ENCODE measurements around the gene ZNF236.

The ZNF236 gene

GRCh38 chr18:76956648-76957047 lies 134.3 kb downstream of the ZNF236 start:
- DNase-seq (ENCODE audit: extremely low read depth, low read depth), result no peak
- no peak for TF ChIP-seq CTCF (IDR thresholded peaks at IDR 0.05; ENCODE audit: low read depth, low read length, missing control alignments)
- H3K4me3 ChIP-seq (replicated peaks; ENCODE audit: low read depth, low read length), result no peak overlapping the region

GRCh38 chr18:76957384-76958355 lies 135.3 kb downstream of the ZNF236 start:
- no peak overlapping the region for H3K4me3 ChIP-seq (replicated peaks; ENCODE audit: low read depth, low read length)
- DNase-seq (ENCODE audit: extremely low read depth, low read depth), result no peak
- TF ChIP-seq CTCF (IDR thresholded peaks at IDR 0.05; ENCODE audit: low read depth, low read length, missing control alignments), result no peak

GRCh38 chr18:76958692-76959341 lies 136.5 kb downstream of the ZNF236 start:
- DNase-seq (ENCODE audit: extremely low read depth, low read depth), result no peak
- no peak for TF ChIP-seq CTCF (IDR thresholded peaks at IDR 0.05; ENCODE audit: low read depth, low read length, missing control alignments)
- H3K4me3 ChIP-seq (replicated peaks; ENCODE audit: low read depth, low read length), result no peak overlapping the region

GRCh38 chr18:76959605-76960004 lies 137.2 kb downstream of the ZNF236 start:
- no peak for TF ChIP-seq CTCF (IDR thresholded peaks at IDR 0.05; ENCODE audit: low read depth, low read length, missing control alignments)
- DNase-seq (ENCODE audit: extremely low read depth, low read depth), result no peak
- H3K4me3 ChIP-seq (replicated peaks; ENCODE audit: low read depth, low read length), result no peak overlapping the region

- TF ChIP-seq CTCF (IDR thresholded peaks at IDR 0.05; ENCODE audit: low read depth, low read length, missing control alignments), result no peak
- H3K4me3 ChIP-seq (replicated peaks; ENCODE audit: low read depth, low read length), result no peak overlapping the region
- no peak for DNase-seq (ENCODE audit: extremely low read depth, low read depth)
Measured at GRCh38 chr18:76960528-76961035, 138.2 kb downstream of the ZNF236 start.

GRCh38 chr18:76962851-76963250 lies 140.5 kb downstream of the ZNF236 start:
- DNase-seq (ENCODE audit: extremely low read depth, low read depth), result no peak
- no peak for TF ChIP-seq CTCF (IDR thresholded peaks at IDR 0.05; ENCODE audit: low read depth, low read length, missing control alignments)
- H3K4me3 ChIP-seq (replicated peaks; ENCODE audit: low read depth, low read length), result no peak overlapping the region

Data from HFF-Myc (cell line).